ENCODE results near the gene ARHGEF7.
A peak's percentile ranks its signal among the peaks of the same experiment; 100 is the strongest.
"Not testable (repeated sequence)": the region's sequence is repeated elsewhere in the genome, so short reads cannot be mapped to it uniquely, and the experiment has no call there.

ARHGEF7 gene

DNA sequence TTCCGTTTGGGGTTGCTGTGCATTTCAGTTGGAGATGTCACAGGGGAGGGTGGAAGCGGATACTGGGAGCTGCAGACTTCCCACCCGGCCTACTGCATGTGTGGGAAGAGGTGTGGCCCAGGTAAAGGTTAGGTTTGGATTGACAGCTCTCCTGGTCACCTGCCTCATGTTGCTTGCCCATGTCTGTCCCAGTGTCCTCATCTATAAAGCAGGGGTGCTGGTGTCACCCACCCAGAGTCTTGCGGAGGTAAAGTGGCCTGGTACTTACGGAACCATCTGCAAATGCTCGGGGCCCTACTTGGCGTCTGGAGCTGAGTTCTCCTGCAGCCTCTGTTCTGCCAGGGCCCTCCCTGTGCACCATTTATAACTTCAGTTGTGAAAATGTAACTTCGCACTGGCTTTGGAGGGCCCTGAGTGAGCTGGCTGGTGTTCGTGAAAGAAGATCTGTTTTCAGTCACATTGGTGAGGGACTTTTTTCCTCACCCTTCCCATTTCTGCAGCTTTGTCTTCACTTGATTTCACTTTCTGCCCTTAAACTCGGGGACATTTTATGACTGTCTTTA, 140.2 kb downstream of the ARHGEF7 start:
- CTCF ChIA-PET: no interaction called here
- no peak for DNase-seq
- Mint-ChIP-seq H3K4me1 (no peaks in the 10 kb centered on the region), H3K9me3 (peaks cover 33% of the 10 kb centered on the region), H3K27me3 (no peaks in the 10 kb centered on the region), H3K36me3 (peaks cover 76% of the 10 kb centered on the region), H3K4me3 (no peak overlapping the region), H3K27ac (no peak overlapping the region)

DNA sequence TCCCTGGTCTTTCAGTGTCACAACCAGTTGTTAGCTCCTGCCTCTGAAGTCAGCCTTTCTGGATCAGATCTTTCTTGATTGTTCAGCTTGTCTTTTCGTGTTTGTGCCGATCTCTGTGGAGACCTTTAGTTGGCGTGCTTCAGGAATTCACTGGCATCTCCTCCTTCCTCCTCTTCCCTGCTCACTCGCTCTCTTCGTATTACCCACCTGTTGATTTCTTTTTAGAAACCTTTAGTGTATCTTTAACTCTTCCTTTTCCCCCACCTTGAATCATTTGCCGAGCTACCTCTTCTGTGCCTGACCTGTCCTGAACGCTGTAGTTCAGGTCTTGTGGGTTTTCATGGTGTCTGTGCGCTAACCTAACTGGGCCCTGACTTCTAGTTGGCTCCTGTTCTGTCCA, 141.3 kb downstream of the ARHGEF7 start:
- no peak for DNase-seq
- CTCF ChIA-PET: no interaction called here
- no peaks in the 10 kb centered on the region for H3K27me3 Mint-ChIP-seq
- peaks cover 73% of the 10 kb centered on the region for H3K36me3 Mint-ChIP-seq
- no peak overlapping the region for H3K4me3 Mint-ChIP-seq
- no peak overlapping the region for H3K27ac Mint-ChIP-seq
- no peaks in the 10 kb centered on the region for H3K4me1 Mint-ChIP-seq
- peaks cover 35% of the 10 kb centered on the region for H3K9me3 Mint-ChIP-seq

DNA sequence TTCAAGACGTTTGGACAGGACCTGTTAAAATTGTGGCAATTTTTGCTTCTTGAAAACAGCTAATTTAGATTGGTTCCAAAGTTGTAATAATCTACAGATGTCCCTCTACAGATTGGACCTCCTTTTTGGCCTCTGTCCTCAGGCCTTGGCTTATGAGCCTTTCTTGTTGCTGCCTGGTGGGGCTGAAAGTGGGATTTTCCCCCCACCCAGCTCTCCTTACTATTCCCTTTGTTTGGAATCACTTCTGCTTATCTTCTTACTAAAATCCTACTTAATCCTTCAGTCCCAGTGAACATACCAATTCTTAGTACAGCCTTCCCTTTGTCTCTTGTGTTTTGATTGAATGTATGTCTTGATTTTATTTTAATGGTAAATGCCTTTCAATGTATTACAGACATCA, 141.8 kb downstream of the ARHGEF7 start:
- no peak for DNase-seq
- Mint-ChIP-seq H3K9me3 (peaks cover 35% of the 10 kb centered on the region), H3K4me3 (no peak overlapping the region), H3K27ac (no peak overlapping the region), H3K4me1 (no peaks in the 10 kb centered on the region), H3K27me3 (no peaks in the 10 kb centered on the region), H3K36me3 (peaks cover 69% of the 10 kb centered on the region)
- CTCF ChIA-PET: no interaction called here

DNA sequence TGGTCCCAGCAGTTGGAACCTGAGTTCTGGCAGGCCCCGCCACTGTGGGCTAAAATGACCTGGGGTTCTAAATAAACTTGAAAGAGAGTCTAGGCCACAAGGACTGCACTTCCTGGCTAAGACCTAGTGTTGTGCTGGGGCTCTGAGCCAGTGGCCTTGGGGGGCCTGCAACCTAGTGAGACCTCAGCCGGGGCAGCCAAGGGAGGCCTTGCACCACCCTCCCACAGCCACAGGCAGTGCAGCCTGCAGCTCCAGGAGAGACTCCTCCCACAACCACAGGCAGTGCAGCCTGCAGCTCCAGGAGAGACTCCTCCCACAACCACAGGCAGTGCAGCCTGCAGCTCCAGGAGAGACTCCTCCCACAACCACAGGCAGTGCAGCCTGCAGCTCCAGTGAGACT, 142.8 kb downstream of the ARHGEF7 start:
- H3K27me3 Mint-ChIP-seq, H3K4me1 Mint-ChIP-seq, CTCF ChIA-PET, DNase-seq, H3K4me3 Mint-ChIP-seq: not testable (repeated sequence)
- Mint-ChIP-seq H3K36me3 (peaks cover 63% of the 10 kb centered on the region), H3K27ac (peak overlapping the region; percentile 7), H3K9me3 (peaks cover 35% of the 10 kb centered on the region)

DNA sequence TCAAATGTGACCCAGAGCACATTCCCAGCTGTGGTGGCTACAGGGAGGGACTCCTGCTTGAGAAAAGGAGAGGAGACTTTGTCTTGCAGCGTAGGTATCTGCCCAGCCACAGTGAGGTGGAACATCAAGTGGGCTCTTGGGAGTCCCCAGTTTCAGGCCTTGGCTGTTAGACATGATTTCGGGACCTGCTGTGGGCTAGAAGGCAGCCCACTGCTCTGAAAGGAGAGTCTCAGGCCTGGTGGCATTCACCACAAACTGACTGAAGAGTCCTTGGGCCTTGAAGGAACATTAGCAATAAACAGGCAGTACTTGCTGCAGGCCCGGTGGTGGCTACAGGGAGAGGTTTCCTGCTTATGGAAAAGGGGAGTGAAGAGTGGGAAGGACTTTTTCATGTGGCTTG, 143.5 kb downstream of the ARHGEF7 start:
- Mint-ChIP-seq H3K4me3 (no peak overlapping the region), H3K36me3 (peaks cover 62% of the 10 kb centered on the region), H3K4me1 (peaks cover 3% of the 10 kb centered on the region), H3K27ac (no peak overlapping the region), H3K27me3 (no peaks in the 10 kb centered on the region), H3K9me3 (peaks cover 33% of the 10 kb centered on the region)
- no peak for DNase-seq
- CTCF ChIA-PET: no interaction called here

DNA sequence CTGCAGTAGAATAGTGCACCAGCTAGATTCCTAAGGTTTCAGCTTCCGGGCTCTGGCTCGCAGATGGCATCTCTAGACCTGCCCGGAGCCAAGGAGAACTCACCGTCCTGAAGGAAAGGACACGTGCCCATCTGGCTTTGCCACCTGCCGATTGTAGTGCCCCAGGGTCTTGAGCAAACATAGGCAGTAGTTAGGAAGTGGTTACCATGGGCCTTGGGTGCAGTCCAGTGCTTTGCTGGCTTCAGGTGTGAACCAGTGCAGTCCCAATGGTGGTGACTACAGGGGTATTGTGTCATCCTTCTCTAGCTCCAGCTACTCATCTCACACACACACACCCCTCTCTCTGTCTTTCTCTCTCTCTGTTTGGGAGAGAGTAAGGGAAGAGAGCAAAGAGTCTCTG, 143.9 kb downstream of the ARHGEF7 start:
- Mint-ChIP-seq H3K36me3 (peaks cover 60% of the 10 kb centered on the region), H3K27me3 (no peaks in the 10 kb centered on the region), H3K9me3 (peaks cover 30% of the 10 kb centered on the region), H3K4me3 (no peak overlapping the region), H3K27ac (no peak overlapping the region), H3K4me1 (peaks cover 4% of the 10 kb centered on the region)
- DNase-seq: no peak
- CTCF ChIA-PET: no interaction called here

DNA sequence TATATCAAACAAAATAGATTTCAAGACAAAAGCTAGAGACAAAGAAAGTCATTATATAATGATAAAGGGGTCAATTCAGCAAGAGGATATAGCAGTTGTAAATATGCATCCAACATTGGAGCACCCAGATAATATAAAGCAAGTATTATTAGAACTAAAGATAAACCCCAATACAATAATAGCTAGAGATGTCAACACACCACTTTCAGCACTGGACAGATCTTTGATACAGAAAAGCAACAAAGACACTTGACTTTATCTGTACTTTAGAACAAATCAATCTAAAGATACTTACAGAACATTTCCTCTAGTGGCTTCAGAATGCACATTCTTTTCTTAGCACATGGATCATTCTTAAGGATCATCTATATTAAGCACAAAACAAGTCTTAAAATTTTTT, 146.2 kb downstream of the ARHGEF7 start:
- Mint-ChIP-seq H3K4me1 (peaks cover 4% of the 10 kb centered on the region), H3K27me3 (no peaks in the 10 kb centered on the region), H3K27ac (no peak overlapping the region), H3K9me3 (peaks cover 27% of the 10 kb centered on the region), H3K4me3 (no peak overlapping the region), H3K36me3 (peaks cover 52% of the 10 kb centered on the region)
- CTCF ChIA-PET: no interaction called here
- no peak for DNase-seq

DNA sequence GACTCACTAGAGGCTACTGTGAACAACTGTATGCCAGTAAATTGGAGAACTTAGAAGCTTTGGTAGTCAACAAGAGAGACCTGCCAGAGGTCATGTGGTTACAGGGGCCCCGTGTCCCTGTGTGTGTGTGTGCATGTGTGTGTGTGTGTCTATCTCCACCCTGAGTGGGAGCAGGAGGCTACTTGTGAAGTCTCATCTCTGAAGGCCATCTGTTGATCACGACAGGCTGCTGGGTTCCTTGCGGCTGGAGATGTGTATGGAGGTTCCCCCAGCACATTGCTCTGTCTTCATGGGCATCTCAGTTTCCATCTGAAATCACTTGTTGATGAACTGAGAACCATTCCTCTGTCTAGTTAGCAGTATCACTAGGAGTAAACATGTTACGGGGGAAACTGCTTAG, 147.2 kb downstream of the ARHGEF7 start:
- no peak for DNase-seq
- peaks cover 21% of the 10 kb centered on the region for H3K9me3 Mint-ChIP-seq
- H3K36me3 Mint-ChIP-seq: peaks cover 44% of the 10 kb centered on the region
- CTCF ChIA-PET: no interaction called here
- H3K27me3 Mint-ChIP-seq: no peaks in the 10 kb centered on the region
- peaks cover 4% of the 10 kb centered on the region for H3K4me1 Mint-ChIP-seq
- H3K27ac Mint-ChIP-seq: no peak overlapping the region
- H3K4me3 Mint-ChIP-seq: no peak overlapping the region

DNA sequence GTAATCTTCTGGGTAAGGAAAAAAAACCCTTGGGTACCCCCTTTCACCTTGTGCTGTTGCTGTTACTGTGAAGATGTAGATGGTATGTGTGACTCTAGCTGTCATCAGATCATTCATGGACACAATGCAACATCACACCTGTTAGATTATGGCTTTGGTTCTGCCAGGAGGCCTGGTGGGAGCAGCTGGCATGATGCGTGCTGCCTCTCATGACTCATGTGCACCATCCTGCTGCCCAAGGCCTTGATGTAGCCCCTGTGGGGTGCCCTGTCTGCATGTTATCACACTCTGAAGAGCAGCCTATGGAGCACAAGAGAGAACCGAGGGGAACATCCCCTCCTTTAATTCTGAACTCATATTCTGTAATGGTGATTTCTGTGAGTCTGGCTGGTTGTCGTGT, 147.6 kb downstream of the ARHGEF7 start:
- CTCF ChIA-PET: no interaction called here
- H3K36me3 Mint-ChIP-seq: peaks cover 44% of the 10 kb centered on the region
- H3K9me3 Mint-ChIP-seq: peaks cover 21% of the 10 kb centered on the region
- no peaks in the 10 kb centered on the region for H3K27me3 Mint-ChIP-seq
- H3K27ac Mint-ChIP-seq: no peak overlapping the region
- DNase-seq: no peak
- H3K4me3 Mint-ChIP-seq: no peak overlapping the region
- H3K4me1 Mint-ChIP-seq: peaks cover 4% of the 10 kb centered on the region

DNA sequence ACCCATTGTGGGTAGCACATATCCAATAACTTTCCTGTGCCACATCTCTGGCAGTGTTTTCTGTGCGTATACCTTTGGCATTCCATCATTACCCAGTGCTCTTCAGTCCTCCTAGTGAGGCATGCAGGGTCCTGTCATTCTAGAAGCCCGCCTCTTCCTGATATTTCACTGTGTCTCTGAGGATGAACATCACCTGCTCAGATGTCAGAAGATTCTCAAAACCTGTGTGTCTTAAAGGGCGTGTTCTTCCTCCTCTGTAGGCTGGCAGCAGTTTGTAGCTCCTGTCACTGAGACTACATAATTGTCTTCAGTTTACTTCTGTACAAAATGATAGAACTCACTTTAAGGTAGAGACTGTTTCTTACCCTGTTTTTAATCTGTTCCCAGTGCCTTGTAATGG, 148.5 kb downstream of the ARHGEF7 start:
- H3K4me3 Mint-ChIP-seq: no peak overlapping the region
- H3K4me1 Mint-ChIP-seq: peaks cover 4% of the 10 kb centered on the region
- H3K9me3 Mint-ChIP-seq: peaks cover 19% of the 10 kb centered on the region
- no peak for DNase-seq
- peaks cover 41% of the 10 kb centered on the region for H3K36me3 Mint-ChIP-seq
- CTCF ChIA-PET: no interaction called here
- H3K27ac Mint-ChIP-seq: no peak overlapping the region
- H3K27me3 Mint-ChIP-seq: no peaks in the 10 kb centered on the region

DNA sequence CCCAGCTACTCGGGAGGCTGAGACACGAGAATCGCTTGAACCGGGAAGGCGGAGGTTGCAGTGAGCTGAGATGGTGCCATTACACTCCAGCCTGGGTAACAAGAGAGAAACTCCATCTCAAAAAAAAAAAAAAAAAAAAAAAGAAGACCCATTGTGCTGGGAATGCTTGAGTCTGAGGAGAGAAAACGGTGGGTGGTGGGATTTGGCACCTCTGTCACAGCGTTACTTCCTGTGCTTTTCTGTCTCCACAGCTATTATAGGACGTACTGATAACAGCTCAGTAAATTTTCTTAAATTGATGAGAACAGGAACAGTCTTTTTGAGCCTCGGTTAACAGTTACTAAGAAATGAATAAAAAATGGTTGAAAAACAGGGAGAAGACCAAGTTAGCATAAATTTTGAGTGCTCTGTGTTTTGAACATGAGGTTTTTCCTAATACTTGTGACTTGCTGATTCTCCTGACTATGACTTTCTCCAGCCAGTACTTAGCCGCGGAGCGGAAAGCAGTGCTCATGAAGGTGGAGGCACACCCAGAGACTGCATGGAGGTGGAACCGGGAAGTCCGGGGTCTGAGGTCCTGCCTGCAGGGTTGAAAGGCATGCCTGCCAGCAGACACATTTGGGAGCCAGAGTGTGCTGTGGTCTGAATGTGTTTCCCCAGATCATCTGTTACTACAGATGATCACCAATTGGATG, 150.0 kb downstream of the ARHGEF7 start:
- no peak overlapping the region for H3K27ac Mint-ChIP-seq
- no peaks in the 10 kb centered on the region for H3K27me3 Mint-ChIP-seq
- peaks cover 12% of the 10 kb centered on the region for H3K4me1 Mint-ChIP-seq
- H3K4me3 Mint-ChIP-seq: no peak overlapping the region
- H3K9me3 Mint-ChIP-seq: peaks cover 3% of the 10 kb centered on the region
- no peak for DNase-seq
- CTCF ChIA-PET: no interaction called here
- peaks cover 35% of the 10 kb centered on the region for H3K36me3 Mint-ChIP-seq

DNA sequence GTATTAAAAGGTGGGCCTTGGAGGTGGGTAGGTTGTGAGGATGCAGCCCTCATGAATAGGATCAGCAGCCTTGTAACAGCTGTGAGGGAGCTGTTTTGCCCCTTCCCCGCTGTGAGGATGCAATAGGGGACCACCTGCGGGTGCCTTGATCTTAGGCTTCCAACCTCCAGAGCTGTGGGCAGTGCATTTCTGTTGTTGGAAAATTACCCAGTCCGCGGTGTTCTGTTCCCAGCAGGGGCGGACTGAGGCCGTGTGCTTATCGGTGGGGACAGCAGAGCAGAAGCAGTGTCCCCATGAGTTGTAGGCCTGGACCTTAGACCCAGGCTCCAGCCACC, 150.6 kb downstream of the ARHGEF7 start:
- no peaks in the 10 kb centered on the region for H3K9me3 Mint-ChIP-seq
- DNase-seq: no peak

DNA sequence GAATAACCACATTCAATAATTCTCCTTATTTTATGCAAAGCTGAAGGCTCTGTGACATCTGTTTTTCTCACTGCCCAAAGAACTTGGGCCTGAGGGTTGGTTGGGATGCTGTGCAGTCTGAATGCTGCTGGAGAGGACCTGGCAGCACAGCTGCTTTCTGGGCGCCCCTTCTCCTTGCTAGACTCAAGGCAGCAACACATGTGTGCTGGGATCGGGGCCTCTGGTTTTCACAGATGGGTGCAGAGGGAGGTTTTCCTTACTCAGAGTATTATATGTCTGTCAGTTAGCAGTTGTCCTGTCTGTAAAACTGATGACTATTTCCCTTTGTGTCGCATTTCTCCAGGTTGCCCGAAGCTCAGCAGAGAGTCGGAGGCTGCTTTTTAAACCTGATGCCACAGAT, 152.1 kb downstream of the ARHGEF7 start:
- no peaks in the 10 kb centered on the region for H3K9me3 Mint-ChIP-seq
- H3K27ac Mint-ChIP-seq: no peak overlapping the region
- no peak for DNase-seq
- H3K36me3 Mint-ChIP-seq: peaks cover 33% of the 10 kb centered on the region
- peaks cover 16% of the 10 kb centered on the region for H3K4me1 Mint-ChIP-seq
- CTCF ChIA-PET: no interaction called here
- H3K4me3 Mint-ChIP-seq: no peak overlapping the region
- no peaks in the 10 kb centered on the region for H3K27me3 Mint-ChIP-seq

More for the DNA sequence above, 150.6 kb downstream of the ARHGEF7 start:
- Mint-ChIP-seq H3K4me1 (peaks cover 16% of the 10 kb centered on the region), H3K36me3 (peaks cover 31% of the 10 kb centered on the region), H3K27ac (no peak overlapping the region), H3K27me3 (no peaks in the 10 kb centered on the region), H3K4me3 (no peak overlapping the region)
- CTCF ChIA-PET: no interaction called here

DNA sequence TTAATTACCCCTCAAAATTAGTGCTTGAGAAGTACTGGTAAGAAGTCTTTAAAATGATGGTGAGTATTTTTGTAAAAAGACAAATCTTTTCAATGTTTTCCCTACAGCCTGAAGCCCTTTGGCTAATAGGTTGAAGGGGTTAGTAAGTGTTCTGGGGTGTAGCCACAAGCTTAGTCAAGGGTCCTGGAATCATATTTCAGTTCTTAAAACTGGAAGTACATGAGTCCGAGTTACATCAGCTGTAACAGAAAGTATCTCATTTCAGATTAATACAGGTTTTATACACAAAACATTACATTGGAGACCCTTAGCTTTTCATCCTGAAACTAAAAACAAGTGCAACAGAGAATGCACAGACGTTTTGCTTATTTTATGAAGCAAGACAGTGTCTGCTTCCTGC, 152.7 kb downstream of the ARHGEF7 start:
- CTCF ChIA-PET: no interaction called here
- no peak overlapping the region for H3K27ac Mint-ChIP-seq
- H3K9me3 Mint-ChIP-seq: no peaks in the 10 kb centered on the region
- H3K4me1 Mint-ChIP-seq: peaks cover 16% of the 10 kb centered on the region
- peaks cover 33% of the 10 kb centered on the region for H3K36me3 Mint-ChIP-seq
- no peak for DNase-seq
- no peaks in the 10 kb centered on the region for H3K27me3 Mint-ChIP-seq
- no peak overlapping the region for H3K4me3 Mint-ChIP-seq

DNA sequence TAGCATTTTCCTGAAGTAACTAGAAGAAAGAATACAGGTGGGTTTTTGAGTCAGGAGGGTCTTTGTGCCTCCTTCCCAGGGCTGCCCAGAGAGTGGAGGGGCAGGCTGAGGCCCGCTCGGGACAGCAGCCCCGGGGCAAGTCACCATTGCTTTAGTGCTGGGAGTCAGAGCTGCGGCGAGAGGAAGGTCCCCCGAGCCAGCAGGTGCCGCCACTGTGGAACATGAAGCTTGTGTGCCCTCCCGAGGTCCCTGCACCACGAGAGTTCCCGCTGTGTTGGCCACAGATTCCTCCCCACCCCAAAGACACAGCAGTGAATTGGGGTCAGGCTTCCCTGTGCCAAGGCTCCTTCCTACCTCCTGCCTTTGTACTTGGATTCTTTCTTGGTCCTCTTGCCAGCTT, 154.4 kb downstream of the ARHGEF7 start:
- Mint-ChIP-seq H3K36me3 (peaks cover 32% of the 10 kb centered on the region), H3K4me1 (peaks cover 12% of the 10 kb centered on the region), H3K4me3 (no peak overlapping the region)

DNA sequence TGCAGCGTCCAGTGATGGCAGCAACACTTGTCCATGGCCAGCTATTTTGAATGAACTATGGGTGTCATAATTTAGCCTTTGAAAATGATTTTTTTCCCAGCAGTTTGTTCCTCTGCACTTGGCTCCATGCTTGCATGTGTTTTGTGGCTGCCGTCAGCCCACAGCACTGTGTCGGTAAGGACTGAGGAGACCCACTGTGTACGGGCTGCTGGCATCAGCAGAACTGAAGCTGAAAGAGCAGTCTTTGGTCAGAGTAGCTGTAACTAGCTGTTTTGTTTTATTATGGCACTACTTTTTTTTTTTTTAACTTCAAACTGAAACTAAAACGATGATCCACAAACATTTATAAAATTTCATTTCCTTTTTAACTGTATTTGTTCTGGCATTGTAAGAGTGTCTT, 155.0 kb downstream of the ARHGEF7 start:
- peaks cover 34% of the 10 kb centered on the region for H3K36me3 Mint-ChIP-seq
- CTCF ChIA-PET: no interaction called here
- no peak for DNase-seq
- H3K4me1 Mint-ChIP-seq: peaks cover 12% of the 10 kb centered on the region
- no peak overlapping the region for H3K4me3 Mint-ChIP-seq
- no peaks in the 10 kb centered on the region for H3K27me3 Mint-ChIP-seq
- peak overlapping the region; percentile 35 for H3K27ac Mint-ChIP-seq
- H3K9me3 Mint-ChIP-seq: no peaks in the 10 kb centered on the region

More for the DNA sequence above, 154.4 kb downstream of the ARHGEF7 start:
- DNase-seq: no peak
- CTCF ChIA-PET: no interaction called here
- no peaks in the 10 kb centered on the region for H3K27me3 Mint-ChIP-seq
- H3K9me3 Mint-ChIP-seq: no peaks in the 10 kb centered on the region
- no peak overlapping the region for H3K27ac Mint-ChIP-seq
